ENCODE data around the gene NPAS2. TPM values are rescaled to one million over a fixed set of nuclear protein-coding genes. Genes with fewer than 3 reads are reported as not detected.
A peak's percentile ranks its signal among the peaks of the same experiment; 100 is the strongest.

Gene NPAS2
- total RNA-seq, 3 donors from 2014 or later = 6.2 to 42.3 (median 22.5) TPM

- H3K27ac ChIP-seq = peak overlapping the region; percentile 10 to 26
Measured at GRCh38 chr2:100876231-100876860, 56.4 kb downstream of the NPAS2 start.

GRCh38 chr2:100877555-100877954, 57.6 kb downstream of the NPAS2 start:
- intact Hi-C loops (cut with DNase I; ENCODE audit: low total_unique reads) = no loop called here
- Histone ChIP-seq H3K9me3 (no peaks in the 10 kb centered on the region), H3K4me3 (no peak overlapping the region), H3K27ac (no peak overlapping the region), H3K4me1 (peaks cover 0 to 8% of the 10 kb centered on the region in 2 donors), H3K36me3 (no peaks in the 10 kb centered on the region), H3K27me3 (no peaks in the 10 kb centered on the region)
- no peak for TF ChIP-seq POLR2AphosphoS5 (IDR thresholded peaks at IDR 0.05)
- TF ChIP-seq POLR2A (IDR thresholded peaks at IDR 0.05) = no peak
- TF ChIP-seq, protein P1, sequence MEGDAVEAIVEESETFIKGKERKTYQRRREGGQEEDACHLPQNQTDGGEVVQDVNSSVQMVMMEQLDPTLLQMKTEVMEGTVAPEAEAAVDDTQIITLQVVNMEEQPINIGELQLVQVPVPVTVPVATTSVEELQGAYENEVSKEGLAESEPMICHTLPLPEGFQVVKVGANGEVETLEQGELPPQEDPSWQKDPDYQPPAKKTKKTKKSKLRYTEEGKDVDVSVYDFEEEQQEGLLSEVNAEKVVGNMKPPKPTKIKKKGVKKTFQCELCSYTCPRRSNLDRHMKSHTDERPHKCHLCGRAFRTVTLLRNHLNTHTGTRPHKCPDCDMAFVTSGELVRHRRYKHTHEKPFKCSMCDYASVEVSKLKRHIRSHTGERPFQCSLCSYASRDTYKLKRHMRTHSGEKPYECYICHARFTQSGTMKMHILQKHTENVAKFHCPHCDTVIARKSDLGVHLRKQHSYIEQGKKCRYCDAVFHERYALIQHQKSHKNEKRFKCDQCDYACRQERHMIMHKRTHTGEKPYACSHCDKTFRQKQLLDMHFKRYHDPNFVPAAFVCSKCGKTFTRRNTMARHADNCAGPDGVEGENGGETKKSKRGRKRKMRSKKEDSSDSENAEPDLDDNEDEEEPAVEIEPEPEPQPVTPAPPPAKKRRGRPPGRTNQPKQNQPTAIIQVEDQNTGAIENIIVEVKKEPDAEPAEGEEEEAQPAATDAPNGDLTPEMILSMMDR (IDR thresholded peaks at IDR 0.05) = no peak
- DNase-seq (ENCODE audit: low spot score in 2 of 2) = no peak

More at GRCh38 chr2:100876231-100876860, 56.4 kb downstream of the NPAS2 start:
- intact Hi-C loops (cut with DNase I; ENCODE audit: low total_unique reads) = no loop called here
- H3K4me3 ChIP-seq = no peak overlapping the region
- TF ChIP-seq, protein P1 (IDR thresholded peaks at IDR 0.05) = no peak
- TF ChIP-seq POLR2AphosphoS5 (IDR thresholded peaks at IDR 0.05) = no peak
- TF ChIP-seq POLR2A (IDR thresholded peaks at IDR 0.05) = no peak
- no peaks in the 10 kb centered on the region for H3K9me3 ChIP-seq
- no peaks in the 10 kb centered on the region for H3K36me3 ChIP-seq
- H3K27me3 ChIP-seq = no peaks in the 10 kb centered on the region
- DNase-seq (ENCODE audit: low spot score in 2 of 2) = no peak
- H3K4me1 ChIP-seq = peaks cover 0 to 8% of the 10 kb centered on the region in 2 donors

DNA sequence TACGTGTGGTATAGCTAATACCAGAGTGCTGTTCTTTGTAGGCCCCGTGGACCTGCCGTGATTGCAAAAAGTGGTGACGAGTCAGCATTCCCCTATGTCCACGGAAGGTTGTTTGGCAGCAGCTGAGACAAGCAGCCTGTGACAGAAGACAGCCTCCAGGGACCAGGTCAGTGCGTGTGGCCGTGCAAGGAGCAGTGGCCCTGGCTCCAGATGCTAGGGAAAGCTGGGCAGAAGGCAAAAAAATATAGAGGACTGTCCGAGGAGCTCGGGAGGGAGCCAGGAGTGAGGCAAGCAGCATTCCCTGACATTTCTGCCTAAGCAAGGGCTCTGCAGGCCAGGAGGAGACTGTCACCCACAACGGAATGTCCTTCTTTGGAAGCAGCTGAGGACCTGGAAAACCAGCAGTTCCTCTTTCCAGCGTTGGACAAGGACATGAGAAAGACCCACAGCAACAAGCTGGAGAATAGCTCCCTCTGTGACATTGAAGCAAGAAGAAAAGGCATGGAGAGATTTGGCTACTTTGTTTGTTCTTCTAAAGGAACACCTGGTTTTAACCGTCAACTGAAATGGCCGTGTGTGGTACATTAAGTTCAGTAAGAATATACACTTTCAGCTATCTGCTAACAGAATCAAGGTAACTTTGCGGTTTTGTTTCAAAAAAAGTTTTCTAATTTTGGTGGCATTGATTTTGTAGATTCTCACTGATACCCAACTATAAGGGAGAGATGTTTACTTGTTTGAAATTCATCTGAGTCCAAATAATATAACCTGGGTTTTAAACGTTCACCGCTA, 58.3 kb downstream of the NPAS2 start:
- TF ChIP-seq, protein P1 (IDR thresholded peaks at IDR 0.05) = no peak
- TF ChIP-seq POLR2AphosphoS5 (IDR thresholded peaks at IDR 0.05) (no peak), POLR2A (IDR thresholded peaks at IDR 0.05) (no peak)
- no peak overlapping the region for H3K4me3 ChIP-seq
- peaks cover 0 to 8% of the 10 kb centered on the region in 2 donors for H3K4me1 ChIP-seq
- H3K9me3 ChIP-seq = no peaks in the 10 kb centered on the region
- DNase-seq (ENCODE audit: low spot score in 2 of 2) = no peak
- no peak overlapping the region for H3K27ac ChIP-seq
- intact Hi-C loops (cut with DNase I; ENCODE audit: low total_unique reads) = no loop called here
- H3K36me3 ChIP-seq = no peaks in the 10 kb centered on the region
- no peaks in the 10 kb centered on the region for H3K27me3 ChIP-seq

- TF ChIP-seq, protein P1 (IDR thresholded peaks at IDR 0.05) = no peak
- TF ChIP-seq POLR2AphosphoS5 (IDR thresholded peaks at IDR 0.05) = no peak
- TF ChIP-seq POLR2A (IDR thresholded peaks at IDR 0.05) = no peak
- Histone ChIP-seq H3K27me3 (no peaks in the 10 kb centered on the region), H3K4me1 (peaks cover 0 to 8% of the 10 kb centered on the region in 2 donors), H3K4me3 (no peak overlapping the region), H3K27ac (no peak overlapping the region), H3K36me3 (no peaks in the 10 kb centered on the region), H3K9me3 (no peaks in the 10 kb centered on the region)
- intact Hi-C loops (cut with DNase I; ENCODE audit: low total_unique reads) = no loop called here
- no peak for DNase-seq (ENCODE audit: low spot score in 2 of 2)
Measured at GRCh38 chr2:100879296-100879695, 59.4 kb downstream of the NPAS2 start.

DNA sequence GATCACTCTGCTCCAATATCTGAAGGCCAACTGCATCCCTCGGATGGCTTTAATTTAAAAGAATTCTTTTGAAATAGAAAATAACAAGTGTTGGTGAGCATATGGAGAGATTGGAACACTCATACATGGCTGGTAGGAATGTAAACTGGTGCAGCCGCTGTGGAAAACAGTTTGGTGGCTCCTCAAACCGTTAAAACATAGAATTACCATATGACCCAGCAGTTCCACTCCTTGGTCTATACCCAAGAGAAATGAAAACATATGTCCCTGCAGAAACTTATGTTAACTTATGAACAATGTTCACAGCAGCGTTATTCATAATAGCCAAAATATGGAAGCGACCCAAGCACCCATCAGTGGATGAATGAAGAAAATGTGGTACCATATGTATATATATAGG, 60.1 kb downstream of the NPAS2 start:
- Histone ChIP-seq H3K4me1 (peaks cover 0 to 8% of the 10 kb centered on the region in 2 donors), H3K27ac (no peak overlapping the region), H3K27me3 (no peaks in the 10 kb centered on the region), H3K36me3 (no peaks in the 10 kb centered on the region), H3K9me3 (no peaks in the 10 kb centered on the region), H3K4me3 (no peak overlapping the region)
- TF ChIP-seq POLR2A (IDR thresholded peaks at IDR 0.05) = no peak
- TF ChIP-seq, protein P1 (IDR thresholded peaks at IDR 0.05) = no peak
- no peak for TF ChIP-seq POLR2AphosphoS5 (IDR thresholded peaks at IDR 0.05)
- no peak for DNase-seq (ENCODE audit: low spot score in 2 of 2)
- intact Hi-C loops (cut with DNase I; ENCODE audit: low total_unique reads) = no loop called here

Measured in breast epithelium (tissue), 4 donors.